NCI-H2171 (cell line): ENCODE data around the gene ONECUT1.
A peak's percentile ranks its signal among the peaks of the same experiment; 100 is the strongest.
"Not testable (repeated sequence)": the region's sequence is repeated elsewhere in the genome, so short reads cannot be mapped to it uniquely, and the experiment has no call there.

Experiments used
- DNase-seq: peaks from one replicate; lab custom pipeline; 2025; lab: John Stamatoyannopoulos, UW

The ONECUT1 gene

DNA sequence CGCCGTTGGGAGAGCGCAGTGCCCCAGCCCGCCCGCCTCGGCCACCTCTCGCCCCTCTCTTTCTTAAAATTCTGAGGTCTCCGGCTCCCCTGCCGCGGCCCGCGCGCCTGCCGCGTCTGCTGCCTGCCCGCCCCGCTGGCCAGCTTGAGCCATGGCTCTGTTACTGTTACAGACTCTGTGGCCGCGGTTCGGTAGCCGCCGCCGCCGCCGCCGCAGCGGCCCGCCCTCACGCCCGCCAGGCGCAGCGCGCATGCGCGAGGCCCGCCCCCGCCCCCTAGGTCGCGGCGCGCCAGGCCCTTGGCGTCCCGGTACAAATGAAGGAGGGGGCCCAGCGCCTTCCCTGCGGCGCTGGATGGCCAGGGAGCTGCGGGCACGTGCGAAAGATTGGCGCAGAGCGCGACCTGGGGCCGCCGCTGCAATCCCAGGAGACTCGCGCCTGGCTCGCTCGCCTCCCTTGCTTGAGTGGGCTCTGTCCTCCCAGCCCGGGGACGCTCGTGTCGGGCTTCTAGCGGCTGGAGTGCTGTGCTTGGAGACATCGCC, at the start of gene ONECUT1:
Gene ONECUT1 (minus strand): TSS at position 168 of the 540 bp plus-strand sequence. CDS start 452 bp downstream, outside the sequence.
- DNase-seq: peak; percentile 65

- DNase-seq: no peak
Observed at GRCh38 chr15:52834379-52834778, 44.2 kb upstream of the ONECUT1 start.

- DNase-seq: not testable (repeated sequence)
Observed at GRCh38 chr15:52824169-52824942, 34.2 kb upstream of the ONECUT1 start.

GRCh38 chr15:52822475-52822874, 32.3 kb upstream of the ONECUT1 start:
- no peak for DNase-seq

- DNase-seq: no peak
Observed at GRCh38 chr15:52819253-52819652, 29.1 kb upstream of the ONECUT1 start.

GRCh38 chr15:52815899-52816298, 25.8 kb upstream of the ONECUT1 start:
- not testable (repeated sequence) for DNase-seq

DNA sequence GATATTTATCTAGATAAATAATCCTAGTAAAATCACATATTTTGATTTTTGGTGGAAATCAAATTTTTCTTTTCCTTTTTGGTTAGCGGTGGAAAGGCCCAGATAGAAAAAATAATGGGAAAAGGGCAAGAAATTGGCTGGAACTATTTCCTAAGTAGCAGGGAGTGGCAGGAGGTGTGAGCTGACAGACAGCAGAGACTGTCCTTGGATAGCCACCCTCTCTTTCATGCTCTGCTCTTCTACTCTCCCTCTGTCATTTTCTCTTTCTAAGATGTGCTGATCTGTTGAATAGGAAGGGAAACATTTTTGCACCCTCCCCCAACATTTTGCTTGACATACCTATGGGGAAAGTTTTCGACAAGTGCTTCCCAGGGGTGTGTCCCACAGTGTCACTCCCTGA, 18.9 kb upstream of the ONECUT1 start:
- DNase-seq: no peak

DNA sequence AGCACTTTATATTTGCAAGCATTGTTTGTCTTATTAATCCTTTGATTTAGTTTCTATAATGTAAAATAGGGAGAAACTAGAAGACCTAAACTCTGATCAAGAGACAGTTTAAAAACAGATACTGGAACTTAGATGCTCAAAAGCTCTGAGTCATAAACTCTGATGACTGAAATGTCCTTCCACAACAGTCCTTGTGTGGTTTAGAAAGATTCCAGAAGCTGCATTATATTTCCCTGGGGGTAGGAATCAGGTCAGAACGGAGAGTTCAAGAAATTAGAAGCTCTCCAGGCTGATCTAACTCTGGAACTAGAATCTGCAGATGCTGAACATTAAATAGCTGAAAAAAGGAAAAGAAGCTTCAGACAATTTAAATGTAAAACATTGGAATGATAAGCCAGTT, 18.3 kb upstream of the ONECUT1 start:
- no peak for DNase-seq

DNA sequence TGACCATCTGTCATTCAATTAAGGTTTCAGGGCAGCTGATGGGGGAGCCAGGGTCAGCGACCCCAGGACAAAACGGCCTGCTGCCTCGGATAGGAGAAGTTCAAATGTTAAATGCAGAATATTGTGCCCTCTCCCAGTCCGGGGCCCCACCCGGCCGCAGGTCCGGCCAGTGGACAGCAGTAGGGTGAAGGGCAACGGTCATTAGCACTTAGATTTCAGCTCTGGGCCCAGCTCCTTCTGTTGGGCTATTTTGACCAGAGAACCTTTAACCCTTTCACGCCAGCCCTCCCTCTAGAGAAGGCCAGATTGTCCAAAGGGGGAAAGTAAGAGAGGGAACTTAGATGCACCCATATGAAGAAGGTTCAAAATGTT, 16.1 kb upstream of the ONECUT1 start:
- no peak for DNase-seq

GRCh38 chr15:52805351-52806283, 15.5 kb upstream of the ONECUT1 start:
- DNase-seq: no peak

DNA sequence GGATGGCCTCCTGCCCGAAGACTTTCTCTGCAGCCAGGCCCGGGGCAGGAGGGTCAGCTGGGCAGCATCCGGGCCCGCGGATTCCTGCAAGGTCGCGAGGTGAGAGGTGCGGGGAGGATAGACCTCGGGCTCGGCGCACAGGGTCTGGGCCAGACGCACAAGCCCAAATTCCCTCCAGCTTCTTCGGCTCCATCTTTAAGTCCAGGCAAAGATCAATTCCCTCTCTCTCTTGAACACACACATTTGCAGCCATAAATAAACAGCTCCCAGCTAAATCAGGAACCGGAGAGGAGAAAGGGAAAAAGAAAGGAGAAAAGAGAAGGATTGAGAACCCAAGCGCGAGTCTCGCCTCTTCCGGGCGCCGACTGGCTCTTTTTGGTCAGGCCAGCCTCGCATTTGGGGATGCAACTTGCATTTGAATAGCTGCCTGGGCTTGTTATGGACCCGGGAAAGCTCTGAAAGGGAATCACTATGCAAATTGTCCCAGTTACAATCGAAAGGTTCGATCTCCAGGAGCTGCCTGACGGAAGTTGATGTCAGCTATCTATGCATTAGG, 14.5 kb upstream of the ONECUT1 start:
- no peak for DNase-seq

- no peak for DNase-seq
Observed at GRCh38 chr15:52803467-52804306, 13.6 kb upstream of the ONECUT1 start.

- DNase-seq: no peak
Observed at GRCh38 chr15:52803108-52803466, 13.0 kb upstream of the ONECUT1 start.

DNA sequence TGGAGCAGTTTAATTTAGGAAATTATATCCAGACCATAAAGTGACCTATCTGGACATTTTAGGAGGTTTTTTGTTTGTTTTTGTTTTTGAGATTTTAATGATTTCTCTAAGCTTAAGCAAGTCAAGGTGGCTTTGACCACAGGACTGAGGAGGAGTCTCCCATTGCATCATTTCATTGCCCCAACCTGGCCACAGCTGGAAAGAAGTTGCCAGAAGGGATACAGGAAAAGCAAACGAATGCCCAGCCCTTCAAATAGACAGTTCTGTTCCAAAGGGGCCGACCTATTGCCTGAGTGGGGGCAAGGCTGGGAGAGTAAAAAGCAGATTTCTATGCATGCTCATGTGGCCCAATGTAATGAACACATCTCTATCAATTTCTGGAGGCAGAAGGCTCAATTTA, 12.0 kb upstream of the ONECUT1 start:
- no peak for DNase-seq

- DNase-seq: no peak
Observed at GRCh38 chr15:52801748-52802085, 11.6 kb upstream of the ONECUT1 start.

GRCh38 chr15:52800828-52801747, 11.0 kb upstream of the ONECUT1 start:
- DNase-seq: no peak

GRCh38 chr15:52799145-52799811, 9.1 kb upstream of the ONECUT1 start:
- DNase-seq: no peak

GRCh38 chr15:52798529-52799101, 8.5 kb upstream of the ONECUT1 start:
- DNase-seq: no peak

DNA sequence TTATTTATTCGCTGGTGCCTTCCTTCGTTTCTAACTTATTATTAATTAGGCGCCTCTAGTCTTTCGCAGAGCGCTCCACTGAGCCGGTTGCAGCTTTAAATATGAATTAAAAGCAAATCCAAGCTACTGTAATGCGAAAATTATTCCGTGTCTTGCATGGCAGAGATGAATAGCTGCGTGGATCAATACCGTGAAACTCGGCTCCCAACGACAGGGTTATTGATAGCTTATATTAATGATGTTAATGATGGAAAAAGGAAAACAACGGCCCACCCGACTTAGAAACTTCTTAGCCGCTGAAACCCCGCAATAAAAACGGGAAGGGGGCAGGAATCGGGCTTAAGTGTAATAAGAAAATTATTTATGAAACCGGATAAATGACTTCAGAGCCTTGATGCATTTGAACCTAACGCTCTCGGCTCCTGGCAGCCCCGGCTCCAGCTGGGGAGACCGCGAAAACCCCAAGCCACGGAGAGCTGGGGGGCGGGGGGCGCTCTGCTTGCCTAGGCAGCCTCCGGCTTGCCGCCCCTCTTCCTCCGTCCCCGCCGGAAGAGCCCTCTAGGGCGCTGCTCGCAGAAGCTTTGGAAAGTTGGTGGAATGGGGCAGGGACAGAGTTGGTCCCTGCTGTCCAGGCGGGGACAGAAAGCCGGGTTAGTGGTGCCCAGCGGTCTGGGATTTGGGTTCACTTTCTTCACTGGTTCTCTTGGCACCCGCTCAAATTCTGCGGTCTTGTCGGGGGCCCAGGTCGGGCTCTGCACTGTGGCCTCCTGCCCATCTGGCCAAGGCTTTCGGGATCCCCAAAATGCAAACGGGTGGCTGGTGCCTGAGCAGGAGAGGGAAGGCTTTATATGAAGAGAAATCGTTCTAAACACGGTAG, 7.7 kb upstream of the ONECUT1 start:
- DNase-seq: no peak
